HEK293T (cell line): ENCODE results near the gene ATP9A.

Experiments used
- CTBP1 ChIP-seq: fragments of 450-650 bp; IDR thresholded peaks from 2 replicates; pipeline ENCODE4 v1.6.1; 2016; ENCODE audit warnings: borderline replicate concordance
- ELF4 ChIP-seq: fragments of 450-650 bp; IDR thresholded peaks from 2 replicates; pipeline ENCODE4 v1.6.1; 2017; ENCODE audit warnings: antibody characterized with exemption
- HDGF ChIP-seq: fragments of 450-650 bp; IDR thresholded peaks from 2 replicates; pipeline ENCODE4 v1.6.1; 2017; ENCODE audit warnings: antibody characterized with exemption, borderline replicate concordance
- TF ChIP-seq, protein P1 (sequence below): fragments of 450-650 bp; IDR thresholded peaks from 2 replicates; pipeline ENCODE4 v1.6.1; 2016

- TF ChIP-seq HDGF = no peak
- no peak for TF ChIP-seq CTBP1
- TF ChIP-seq, protein P1, sequence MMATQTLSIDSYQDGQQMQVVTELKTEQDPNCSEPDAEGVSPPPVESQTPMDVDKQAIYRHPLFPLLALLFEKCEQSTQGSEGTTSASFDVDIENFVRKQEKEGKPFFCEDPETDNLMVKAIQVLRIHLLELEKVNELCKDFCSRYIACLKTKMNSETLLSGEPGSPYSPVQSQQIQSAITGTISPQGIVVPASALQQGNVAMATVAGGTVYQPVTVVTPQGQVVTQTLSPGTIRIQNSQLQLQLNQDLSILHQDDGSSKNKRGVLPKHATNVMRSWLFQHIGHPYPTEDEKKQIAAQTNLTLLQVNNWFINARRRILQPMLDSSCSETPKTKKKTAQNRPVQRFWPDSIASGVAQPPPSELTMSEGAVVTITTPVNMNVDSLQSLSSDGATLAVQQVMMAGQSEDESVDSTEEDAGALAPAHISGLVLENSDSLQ = no peak
- no peak for TF ChIP-seq ELF4
Measured at GRCh38 chr20:51584116-51584515, 184.1 kb downstream of the ATP9A start.
